Activated T-cell treated with anti-CD3 and anti-CD28 coated beads for 1 hour (primary cell): ENCODE data around the gene HORMAD2.

Experiments
- DNase-seq: peaks from one replicate; pipeline ENCODE4 v3.0.0-alpha.2; 2020; ENCODE audit warnings: low read depth

HORMAD2 gene

DNA sequence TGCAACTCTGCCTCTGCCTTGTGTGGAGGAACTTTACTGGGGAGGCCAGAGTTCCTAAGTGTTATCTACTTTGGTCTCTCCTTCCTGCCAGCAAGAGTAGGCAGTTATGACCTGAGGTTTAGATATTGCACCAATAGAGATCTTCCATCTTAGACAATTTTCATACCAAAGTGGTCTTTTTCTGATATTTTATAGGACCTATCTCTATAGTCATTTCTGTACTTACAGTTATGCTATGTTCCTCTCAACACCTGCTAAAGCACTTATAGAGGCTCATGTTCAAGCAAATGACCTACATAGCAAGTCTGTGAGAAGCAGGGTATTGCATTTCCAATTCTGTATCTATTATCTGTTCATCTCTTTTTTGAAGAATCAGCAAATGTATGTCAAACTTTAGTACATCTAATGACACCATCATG is 80.8 kb downstream of the HORMAD2 start:
- no peak for DNase-seq

DNA sequence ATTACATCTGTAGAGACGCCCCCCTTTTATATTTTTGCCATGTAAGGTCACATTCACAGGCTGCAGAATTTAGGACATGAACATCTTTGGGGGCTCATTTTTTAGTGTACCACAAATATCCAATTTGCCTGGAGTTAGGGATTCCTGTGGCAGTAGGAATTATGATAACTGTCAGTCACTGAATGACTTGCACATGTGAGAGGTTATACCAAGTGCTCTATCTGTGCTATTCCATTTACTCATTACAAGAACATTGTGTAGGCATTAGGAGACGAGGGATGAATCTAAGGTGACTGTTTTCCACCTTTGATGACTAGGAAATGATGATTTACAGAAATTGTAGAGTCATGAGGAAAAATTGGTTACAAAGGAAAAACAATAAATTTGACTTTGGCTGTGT is 87.0 kb downstream of the HORMAD2 start:
- no peak for DNase-seq

DNA sequence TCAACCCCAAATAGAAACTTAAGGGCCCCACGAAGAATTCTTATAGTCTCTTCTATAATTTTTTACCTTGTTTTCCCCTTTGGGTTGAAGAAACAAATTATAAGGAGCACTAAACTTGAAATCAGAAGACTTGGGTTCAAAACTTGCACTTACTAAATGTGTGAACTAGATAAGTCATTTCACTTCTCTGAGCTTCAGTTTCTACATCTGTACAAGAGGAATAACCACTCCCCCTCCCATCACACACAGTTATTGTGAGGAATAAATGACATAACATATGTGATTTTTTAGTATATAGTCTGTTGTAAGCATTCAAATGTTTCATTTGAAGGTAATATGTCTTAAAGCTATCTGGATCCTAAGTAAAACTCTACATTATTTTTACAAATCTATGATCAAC is 87.5 kb downstream of the HORMAD2 start:
- DNase-seq: no peak

- DNase-seq: no peak
These were observed 88.7 kb downstream of the HORMAD2 start for GRCh38 chr22:30169002-30169401.

- DNase-seq: no peak
These were observed 89.9 kb downstream of the HORMAD2 start for GRCh38 chr22:30170129-30170528.

GRCh38 chr22:30171008-30171407 is 90.7 kb downstream of the HORMAD2 start:
- no peak for DNase-seq

DNA sequence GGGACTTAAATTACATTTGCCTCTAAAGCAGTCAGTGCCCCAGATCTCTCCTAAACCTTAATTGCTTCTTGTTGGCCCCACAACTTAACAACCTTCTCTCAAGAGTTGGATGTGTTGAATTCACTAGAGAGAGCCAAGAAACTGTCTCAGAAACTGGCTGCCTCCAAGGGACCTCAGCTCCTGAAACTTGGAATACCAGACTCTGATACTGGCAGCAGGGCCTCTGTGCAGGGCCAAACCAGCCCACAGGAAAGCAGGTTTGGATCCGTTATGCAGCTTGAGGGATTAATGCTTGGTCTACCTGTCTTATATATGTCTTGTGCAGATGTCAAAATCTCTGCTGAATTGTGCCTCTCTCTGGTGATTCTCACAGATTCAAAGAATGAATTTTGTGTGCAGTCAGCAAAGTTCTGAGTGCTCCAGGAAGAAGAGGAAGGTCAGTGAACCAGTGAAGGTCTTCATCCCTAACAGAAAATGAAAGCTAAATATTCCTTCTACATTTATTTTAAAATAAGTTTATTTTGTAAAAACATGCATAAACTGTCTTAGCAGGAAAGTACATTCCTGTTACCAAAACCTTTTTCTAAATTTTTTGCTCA is 95.5 kb downstream of the HORMAD2 start:
- DNase-seq: no peak

- no peak for DNase-seq
These were observed 96.2 kb downstream of the HORMAD2 start for GRCh38 chr22:30176431-30176830.

DNA sequence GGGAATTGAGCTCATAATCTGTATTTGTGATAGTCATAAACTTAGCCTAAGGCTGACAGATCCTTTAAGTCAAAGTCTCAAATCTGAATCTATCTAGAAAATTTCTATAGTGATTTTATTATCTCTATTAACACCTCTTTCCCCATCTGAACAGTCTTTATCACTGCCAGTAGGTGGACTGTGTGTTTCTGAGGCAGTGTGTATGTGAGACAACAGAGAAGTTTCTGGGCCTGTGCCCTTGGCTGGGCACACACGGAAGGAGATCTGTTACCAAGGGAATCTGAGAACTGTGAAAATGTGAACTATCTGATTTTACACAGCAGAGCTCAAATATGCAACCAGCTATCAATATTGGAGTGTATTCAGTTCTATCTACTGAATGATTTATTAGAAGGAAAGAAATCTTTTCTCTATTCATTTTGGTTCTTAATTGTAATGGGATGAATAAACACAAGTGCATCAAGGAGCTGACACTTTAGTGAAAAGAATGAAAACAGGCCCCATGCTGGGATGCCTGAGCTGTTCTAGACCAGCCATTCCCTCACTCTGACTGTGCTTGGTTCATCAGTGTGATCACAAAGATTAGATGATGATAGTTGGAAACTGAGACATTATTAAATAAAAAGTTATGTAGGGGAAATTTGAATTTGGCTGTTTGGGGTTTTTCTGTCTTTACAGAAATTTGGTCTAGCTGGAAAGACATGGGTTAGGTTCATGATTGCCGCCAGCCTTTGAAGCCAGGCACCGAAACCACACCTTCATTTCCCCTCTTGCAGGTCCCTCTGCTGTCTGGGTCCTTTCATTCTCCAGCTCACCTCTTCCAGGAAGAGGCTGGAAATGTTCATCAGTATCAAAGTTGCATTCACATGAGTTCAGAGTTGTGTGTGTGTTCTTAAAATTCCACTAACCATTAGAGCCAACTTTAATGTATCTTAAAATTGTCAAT is 98.2 kb downstream of the HORMAD2 start:
- DNase-seq: no peak

- DNase-seq: no peak
These were observed 100.4 kb downstream of the HORMAD2 start for GRCh38 chr22:30180616-30181015.

- DNase-seq: no peak
These were observed 101.4 kb downstream of the HORMAD2 start for GRCh38 chr22:30181459-30182349.

DNA sequence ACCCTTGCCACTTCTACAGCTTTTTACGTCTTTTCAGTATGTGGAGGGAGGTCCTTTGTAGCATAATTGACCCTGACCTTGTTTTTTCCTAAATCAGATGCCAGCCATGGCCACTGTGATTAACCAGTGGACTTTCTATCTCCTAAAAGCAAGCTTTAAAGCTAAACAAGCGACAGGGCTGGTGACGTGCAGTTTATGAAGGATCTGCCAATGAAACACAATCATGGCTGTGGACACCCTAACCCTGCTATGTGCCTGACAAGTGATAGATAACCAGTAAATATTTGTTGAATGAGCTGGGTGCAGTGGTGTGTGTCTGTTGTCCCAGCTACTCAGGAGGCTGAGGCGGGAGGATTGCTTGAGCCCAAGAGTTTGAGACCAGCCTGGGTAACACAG is 102.1 kb downstream of the HORMAD2 start:
- DNase-seq: no peak

DNA sequence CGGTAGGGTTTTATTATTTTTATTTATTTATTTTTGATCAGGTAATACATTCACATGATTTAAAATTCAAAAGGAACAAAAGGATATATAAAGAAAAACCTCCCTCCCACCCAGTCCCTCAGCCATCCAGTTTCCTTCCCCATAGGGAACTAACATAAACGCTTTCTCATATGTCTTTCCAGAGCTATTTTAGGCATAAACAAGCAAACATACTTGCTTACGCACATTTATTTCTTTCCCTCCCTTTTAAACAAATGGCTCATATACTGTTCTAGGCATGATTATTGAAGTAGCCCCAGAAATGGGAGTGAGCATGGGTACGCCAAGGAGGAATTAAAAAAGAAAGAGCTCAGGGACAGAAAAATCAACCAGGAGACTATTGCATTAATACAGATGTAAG is 102.6 kb downstream of the HORMAD2 start:
- no peak for DNase-seq

- no peak for DNase-seq
These were observed 103.0 kb downstream of the HORMAD2 start for GRCh38 chr22:30183271-30183670.

DNA sequence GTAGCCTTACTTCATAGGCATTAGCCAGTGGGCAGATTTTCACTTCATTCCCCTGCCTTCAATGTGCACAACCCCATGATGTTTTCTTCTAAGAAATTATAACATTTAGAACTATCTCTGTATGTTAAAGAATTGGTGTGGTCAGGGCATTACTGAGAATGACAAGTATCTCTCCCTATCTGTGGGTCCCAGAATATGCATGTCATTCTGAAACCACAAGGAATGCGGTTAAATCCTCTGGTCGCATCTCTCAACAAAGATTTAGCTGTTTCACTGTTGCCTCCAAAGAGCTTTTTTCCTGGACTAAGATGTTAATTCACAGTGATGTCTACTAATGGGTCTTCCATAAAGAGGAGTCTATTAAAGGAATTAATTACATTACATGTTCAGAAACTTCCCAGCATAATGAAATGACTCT is 103.6 kb downstream of the HORMAD2 start:
- DNase-seq: no peak

GRCh38 chr22:30185129-30185528 is 104.9 kb downstream of the HORMAD2 start:
- no peak for DNase-seq

GRCh38 chr22:30185549-30185948 is 105.3 kb downstream of the HORMAD2 start:
- DNase-seq: no peak

DNA sequence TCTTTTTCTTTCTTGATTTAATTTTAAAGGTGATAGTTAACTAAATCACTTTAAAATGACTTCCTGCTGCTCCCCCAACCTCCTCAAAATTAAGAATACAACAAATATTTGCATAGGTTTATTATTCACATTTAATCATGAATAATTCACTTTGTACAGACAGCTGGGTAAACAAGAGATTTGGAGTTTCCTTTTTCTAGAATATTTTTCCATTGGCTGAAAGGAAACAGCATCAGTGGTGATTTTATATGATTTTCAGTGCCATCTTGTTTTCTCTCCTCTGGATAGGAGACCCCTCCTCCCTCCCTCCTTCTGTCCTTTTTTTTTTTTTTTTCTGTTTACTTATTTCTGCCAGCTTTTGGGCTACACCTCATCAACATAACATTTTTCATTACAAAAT is 105.8 kb downstream of the HORMAD2 start:
- DNase-seq: no peak

DNA sequence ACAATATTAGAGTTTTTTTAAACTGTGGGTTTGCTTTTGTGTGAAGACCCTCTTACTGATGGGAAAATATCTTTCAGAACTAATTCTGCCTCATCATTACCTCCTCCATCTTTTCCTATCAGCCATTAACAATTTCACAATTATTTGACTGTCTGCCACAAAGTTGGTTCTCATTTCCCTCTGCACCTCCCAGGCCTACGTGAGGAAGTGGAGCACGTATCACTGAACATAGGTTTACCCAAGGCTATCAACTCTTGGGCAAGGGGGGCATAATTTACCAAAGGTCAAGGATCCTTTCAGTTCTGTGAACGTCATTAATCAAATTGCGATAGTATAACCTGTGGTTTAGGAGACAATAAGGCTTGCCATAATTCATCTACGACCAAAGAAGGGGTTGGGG is 106.2 kb downstream of the HORMAD2 start:
- DNase-seq: no peak

DNA sequence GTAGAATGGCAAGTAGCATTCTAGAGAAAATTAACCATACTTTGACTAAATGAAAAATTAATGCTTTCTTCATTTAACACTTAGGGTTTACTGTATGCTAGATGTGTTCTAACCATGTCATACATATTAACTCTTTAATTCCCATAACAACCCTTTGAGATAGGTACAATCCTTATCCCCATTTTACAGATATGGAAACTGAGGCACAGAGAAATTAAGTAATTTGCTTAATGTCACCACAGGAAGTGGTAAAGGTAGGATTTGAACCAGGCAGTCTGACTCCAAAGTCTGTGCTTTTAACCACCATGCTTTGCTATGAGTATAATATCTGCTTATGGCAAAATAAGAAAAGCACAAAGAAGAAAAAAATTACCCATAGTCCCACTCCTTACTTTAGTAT is 106.8 kb downstream of the HORMAD2 start:
- no peak for DNase-seq

GRCh38 chr22:30187529-30188407 is 107.5 kb downstream of the HORMAD2 start:
- DNase-seq: no peak

DNA sequence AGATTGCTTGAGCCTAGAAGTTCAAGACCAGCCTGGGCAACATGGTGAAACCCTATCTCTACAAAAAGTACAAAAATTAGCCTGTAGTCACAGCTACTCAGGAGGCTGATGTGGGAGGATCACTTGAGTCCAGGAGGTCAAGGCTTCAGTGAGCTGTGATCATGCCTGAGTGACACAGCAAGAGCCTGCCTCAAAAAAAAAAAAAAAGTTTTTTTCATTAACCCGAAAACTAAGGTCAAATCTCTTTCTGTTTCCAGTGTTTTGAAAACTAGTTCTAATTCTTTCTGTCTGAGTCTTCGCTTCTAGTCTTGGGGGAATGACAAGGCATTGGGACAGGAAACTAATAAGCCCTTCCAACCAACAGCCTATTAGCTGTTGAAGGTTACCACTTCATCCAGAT is 108.6 kb downstream of the HORMAD2 start:
- DNase-seq: no peak
